GM23338 (cell line): ENCODE data around the gene FAM111B.
"Not testable (repeated sequence)": the region's sequence is repeated elsewhere in the genome, so short reads cannot be mapped to it uniquely, and the experiment has no call there.

Experiments
- CREB1 ChIP-seq: fragments of 250-450 bp; sonication (Bioruptor Pico); IDR thresholded peaks from 2 replicates; pipeline ENCODE4 v1.5.0; 2020; ENCODE audit warnings: low read depth, mild to moderate bottlenecking, moderate library complexity
- EZH2 ChIP-seq: fragments of 200-600 bp; sonication (generic); IDR thresholded peaks from one replicate; pipeline ENCODE4 v1.8.0; 2017; ENCODE audit warnings: antibody characterized with exemption, mild to moderate bottlenecking, low read depth; ENCODE audit not compliant: unreplicated experiment
- EZH2phosphoT487 ChIP-seq: fragments of 200-600 bp; sonication (generic); IDR thresholded peaks from one replicate; pipeline ENCODE4 v1.8.1; 2018; ENCODE audit warnings: antibody characterized with exemption; ENCODE audit not compliant: unreplicated experiment
- JUNB ChIP-seq: IDR thresholded peaks from one replicate; pipeline ENCODE4 v1.6.1; 2016; ENCODE audit warnings: antibody characterized with exemption; ENCODE audit not compliant: unreplicated experiment
- POLR2AphosphoS5 ChIP-seq: IDR thresholded peaks from 2 replicates; pipeline ENCODE4 v1.6.1; 2016; ENCODE audit warnings: antibody characterized with exemption, low read depth
- STAT1 ChIP-seq: IDR thresholded peaks from one replicate; pipeline ENCODE4 v1.6.1; 2016; ENCODE audit warnings: antibody characterized with exemption; ENCODE audit not compliant: unreplicated experiment
- ZNF331 ChIP-seq: fragments of 250-450 bp; sonication (Bioruptor Pico); IDR thresholded peaks from 2 replicates; pipeline ENCODE4 v1.5.0; 2020; ENCODE audit warnings: low read depth, mild to moderate bottlenecking, moderate library complexity
- TF ChIP-seq, protein P1 (sequence below): IDR thresholded peaks from one replicate; pipeline ENCODE4 v1.6.1; 2018; ENCODE audit warnings: antibody characterized with exemption; ENCODE audit not compliant: unreplicated experiment
- TF ChIP-seq, protein P2 (sequence below), 2 experiments: fragments of 200-600 bp in 1 of 2; sonication (generic) in 1 of 2; conservative IDR thresholded peaks; 2 replicates each; pipeline versions ENCODE4 v1.5.1 to v1.6.1; 2016 to 2017; ENCODE audit warnings: antibody characterized with exemption in 2 of 2, low read depth in 2 of 2, mild to moderate bottlenecking in 2 of 2, moderate library complexity in 1 of 2

GRCh38 chr11:59058120-59059033 lies 48.7 kb upstream of the FAM111B start:
- not testable (repeated sequence) for TF ChIP-seq EZH2; ZNF331 (CRISPR knock-in tag); EZH2phosphoT487; STAT1; POLR2AphosphoS5; JUNB
- TF ChIP-seq, protein P1, sequence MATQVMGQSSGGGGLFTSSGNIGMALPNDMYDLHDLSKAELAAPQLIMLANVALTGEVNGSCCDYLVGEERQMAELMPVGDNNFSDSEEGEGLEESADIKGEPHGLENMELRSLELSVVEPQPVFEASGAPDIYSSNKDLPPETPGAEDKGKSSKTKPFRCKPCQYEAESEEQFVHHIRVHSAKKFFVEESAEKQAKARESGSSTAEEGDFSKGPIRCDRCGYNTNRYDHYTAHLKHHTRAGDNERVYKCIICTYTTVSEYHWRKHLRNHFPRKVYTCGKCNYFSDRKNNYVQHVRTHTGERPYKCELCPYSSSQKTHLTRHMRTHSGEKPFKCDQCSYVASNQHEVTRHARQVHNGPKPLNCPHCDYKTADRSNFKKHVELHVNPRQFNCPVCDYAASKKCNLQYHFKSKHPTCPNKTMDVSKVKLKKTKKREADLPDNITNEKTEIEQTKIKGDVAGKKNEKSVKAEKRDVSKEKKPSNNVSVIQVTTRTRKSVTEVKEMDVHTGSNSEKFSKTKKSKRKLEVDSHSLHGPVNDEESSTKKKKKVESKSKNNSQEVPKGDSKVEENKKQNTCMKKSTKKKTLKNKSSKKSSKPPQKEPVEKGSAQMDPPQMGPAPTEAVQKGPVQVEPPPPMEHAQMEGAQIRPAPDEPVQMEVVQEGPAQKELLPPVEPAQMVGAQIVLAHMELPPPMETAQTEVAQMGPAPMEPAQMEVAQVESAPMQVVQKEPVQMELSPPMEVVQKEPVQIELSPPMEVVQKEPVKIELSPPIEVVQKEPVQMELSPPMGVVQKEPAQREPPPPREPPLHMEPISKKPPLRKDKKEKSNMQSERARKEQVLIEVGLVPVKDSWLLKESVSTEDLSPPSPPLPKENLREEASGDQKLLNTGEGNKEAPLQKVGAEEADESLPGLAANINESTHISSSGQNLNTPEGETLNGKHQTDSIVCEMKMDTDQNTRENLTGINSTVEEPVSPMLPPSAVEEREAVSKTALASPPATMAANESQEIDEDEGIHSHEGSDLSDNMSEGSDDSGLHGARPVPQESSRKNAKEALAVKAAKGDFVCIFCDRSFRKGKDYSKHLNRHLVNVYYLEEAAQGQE, result not testable (repeated sequence)
- TF ChIP-seq, protein P2, sequence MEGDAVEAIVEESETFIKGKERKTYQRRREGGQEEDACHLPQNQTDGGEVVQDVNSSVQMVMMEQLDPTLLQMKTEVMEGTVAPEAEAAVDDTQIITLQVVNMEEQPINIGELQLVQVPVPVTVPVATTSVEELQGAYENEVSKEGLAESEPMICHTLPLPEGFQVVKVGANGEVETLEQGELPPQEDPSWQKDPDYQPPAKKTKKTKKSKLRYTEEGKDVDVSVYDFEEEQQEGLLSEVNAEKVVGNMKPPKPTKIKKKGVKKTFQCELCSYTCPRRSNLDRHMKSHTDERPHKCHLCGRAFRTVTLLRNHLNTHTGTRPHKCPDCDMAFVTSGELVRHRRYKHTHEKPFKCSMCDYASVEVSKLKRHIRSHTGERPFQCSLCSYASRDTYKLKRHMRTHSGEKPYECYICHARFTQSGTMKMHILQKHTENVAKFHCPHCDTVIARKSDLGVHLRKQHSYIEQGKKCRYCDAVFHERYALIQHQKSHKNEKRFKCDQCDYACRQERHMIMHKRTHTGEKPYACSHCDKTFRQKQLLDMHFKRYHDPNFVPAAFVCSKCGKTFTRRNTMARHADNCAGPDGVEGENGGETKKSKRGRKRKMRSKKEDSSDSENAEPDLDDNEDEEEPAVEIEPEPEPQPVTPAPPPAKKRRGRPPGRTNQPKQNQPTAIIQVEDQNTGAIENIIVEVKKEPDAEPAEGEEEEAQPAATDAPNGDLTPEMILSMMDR (conservative IDR thresholded peaks at IDR 0.05; ENCODE audit: low read depth in 2 of 2), result peak; percentile 89 to 95
- TF ChIP-seq CREB1, result peak; percentile 59
